Measurements from ENCODE around the gene HEATR5B.

Gene HEATR5B

DNA sequence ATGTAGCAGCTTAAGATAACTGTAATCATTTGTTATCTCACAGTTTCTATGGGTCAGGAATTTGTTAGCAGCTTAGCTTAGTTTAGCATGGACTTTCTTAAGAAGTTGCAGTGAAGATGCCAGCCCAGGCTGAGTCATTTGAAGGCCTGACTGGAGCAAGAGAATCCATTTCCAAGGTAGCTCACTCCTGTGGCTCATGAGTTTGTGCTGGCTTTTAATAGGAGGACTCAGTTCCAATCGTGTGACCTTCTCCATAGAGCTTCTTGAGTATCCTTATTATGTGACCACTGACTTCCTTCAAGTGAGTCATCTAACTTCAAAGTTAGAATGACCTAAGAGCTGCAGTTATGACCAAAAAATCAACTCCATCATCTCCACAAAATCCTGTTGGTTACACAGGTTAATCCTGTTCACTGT, 1.6 kb upstream of the HEATR5B start:
- Histone ChIP-seq H4K12ac (ENCODE audit: low read depth, low read length) (no peak overlapping the region), H2AK5ac (ENCODE audit: low read length) (no peak overlapping the region), H3K4me1 (ENCODE audit: control insufficient read depth in 1 of 2, insufficient read depth in 2 of 2, low read length in 2 of 2) (peaks cover 0 to 2% of the 10 kb centered on the region in 2 experiments), H4K8ac (ENCODE audit: low read depth, low read length) (no peak overlapping the region), H3K4ac (ENCODE audit: low read depth, low read length) (no peak overlapping the region), H2AFZ (ENCODE audit: insufficient read depth, low read length, poor library complexity) (no peak overlapping the region), H2BK5ac (ENCODE audit: low read depth, low read length, poor library complexity) (no peak overlapping the region), H3K9me3 (ENCODE audit: insufficient read depth, low read depth, low read length) (no peaks in the 10 kb centered on the region), H3K27ac (ENCODE audit: low read depth, low read length) (no peak overlapping the region), H3K23ac (ENCODE audit: low read length) (no peak overlapping the region), H3K9ac (ENCODE audit: low read length) (no peak overlapping the region), H3K27me3 (ENCODE audit: insufficient read depth, low read length) (no peaks in the 10 kb centered on the region), H2BK120ac (ENCODE audit: insufficient read depth, low read length, poor library complexity) (no peak overlapping the region), H2BK12ac (ENCODE audit: low read length) (no peak overlapping the region), H4K91ac (ENCODE audit: low read depth, low read length) (no peak overlapping the region), H3K36me3 (ENCODE audit: control insufficient read depth in 1 of 2, insufficient read depth in 2 of 2, low read length in 2 of 2) (peaks cover 3% of the 10 kb centered on the region in 2 experiments), H3K4me3 (ENCODE audit: low read depth, low read length) (no peak overlapping the region), H3K4me2 (ENCODE audit: low read length) (no peak overlapping the region), H3K79me1 (ENCODE audit: low read length) (peaks cover 5% of the 10 kb centered on the region), H3K14ac (ENCODE audit: low read length) (no peak overlapping the region), H3K79me2 (ENCODE audit: control insufficient read depth, insufficient read depth, low read length, poor library complexity) (peaks cover 5% of the 10 kb centered on the region), H3K18ac (ENCODE audit: low read length) (no peak overlapping the region)
- no CpG with 5 or more reads among the region's 1 CpG for WGBS (ENCODE audit: extremely low coverage, insufficient coverage, insufficient read length)
- DNase-seq: peak; percentile 23 to 62

GRCh38 chr2:37084797-37085196, 625 bp upstream of the HEATR5B start:
- H4K12ac ChIP-seq (ENCODE audit: low read depth, low read length): peak overlapping the region; percentile 86
- H3K4me3 ChIP-seq (ENCODE audit: low read depth, low read length): peak overlapping the region; percentile 91
- no peak overlapping the region for H3K14ac ChIP-seq (ENCODE audit: low read length)
- H2AFZ ChIP-seq (ENCODE audit: insufficient read depth, low read length, poor library complexity): peak overlapping the region; percentile 99
- H3K23ac ChIP-seq (ENCODE audit: low read length): no peak overlapping the region
- H4K91ac ChIP-seq (ENCODE audit: low read depth, low read length): no peak overlapping the region
- H3K27me3 ChIP-seq (ENCODE audit: insufficient read depth, low read length): no peaks in the 10 kb centered on the region
- H3K4me2 ChIP-seq (ENCODE audit: low read length): peak overlapping the region; percentile 64
- peak overlapping the region; percentile 4 for H3K9ac ChIP-seq (ENCODE audit: low read length)
- peaks cover 5% of the 10 kb centered on the region for H3K79me1 ChIP-seq (ENCODE audit: low read length)
- no peak overlapping the region for H3K18ac ChIP-seq (ENCODE audit: low read length)
- peaks cover 0 to 2% of the 10 kb centered on the region in 2 experiments for H3K4me1 ChIP-seq (ENCODE audit: control insufficient read depth in 1 of 2, insufficient read depth in 2 of 2, low read length in 2 of 2)
- no peak for DNase-seq
- H3K9me3 ChIP-seq (ENCODE audit: insufficient read depth, low read depth, low read length): no peaks in the 10 kb centered on the region
- H3K36me3 ChIP-seq (ENCODE audit: control insufficient read depth in 1 of 2, insufficient read depth in 2 of 2, low read length in 2 of 2): peaks cover under 1 to 3% of the 10 kb centered on the region in 2 experiments
- peaks cover 5% of the 10 kb centered on the region for H3K79me2 ChIP-seq (ENCODE audit: control insufficient read depth, insufficient read depth, low read length, poor library complexity)
- no peak overlapping the region for H4K8ac ChIP-seq (ENCODE audit: low read depth, low read length)
- WGBS (ENCODE audit: extremely low coverage, insufficient coverage, insufficient read length): no CpG with 5 or more reads among the region's 10 CpGs
- no peak overlapping the region for H2BK5ac ChIP-seq (ENCODE audit: low read depth, low read length, poor library complexity)
- H2AK5ac ChIP-seq (ENCODE audit: low read length): no peak overlapping the region
- H2BK120ac ChIP-seq (ENCODE audit: insufficient read depth, low read length, poor library complexity): no peak overlapping the region
- no peak overlapping the region for H3K4ac ChIP-seq (ENCODE audit: low read depth, low read length)
- no peak overlapping the region for H3K27ac ChIP-seq (ENCODE audit: low read depth, low read length)
- H2BK12ac ChIP-seq (ENCODE audit: low read length): no peak overlapping the region

GRCh38 chr2:37080689-37081088, 3.5 kb downstream of the HEATR5B start:
- Histone ChIP-seq H3K4me2 (ENCODE audit: low read length) (no peak overlapping the region), H3K36me3 (ENCODE audit: control insufficient read depth in 1 of 2, insufficient read depth in 2 of 2, low read length in 2 of 2) (peaks cover 3 to 4% of the 10 kb centered on the region in 2 experiments), H3K4ac (ENCODE audit: low read depth, low read length) (no peak overlapping the region), H3K79me2 (ENCODE audit: control insufficient read depth, insufficient read depth, low read length, poor library complexity) (peaks cover 5% of the 10 kb centered on the region), H3K18ac (ENCODE audit: low read length) (no peak overlapping the region), H4K91ac (ENCODE audit: low read depth, low read length) (no peak overlapping the region), H3K14ac (ENCODE audit: low read length) (no peak overlapping the region), H2BK5ac (ENCODE audit: low read depth, low read length, poor library complexity) (no peak overlapping the region), H3K4me1 (ENCODE audit: control insufficient read depth in 1 of 2, insufficient read depth in 2 of 2, low read length in 2 of 2) (peaks cover 0 to 2% of the 10 kb centered on the region in 2 experiments), H2BK12ac (ENCODE audit: low read length) (no peak overlapping the region), H3K9me3 (ENCODE audit: insufficient read depth, low read depth, low read length) (no peaks in the 10 kb centered on the region), H4K12ac (ENCODE audit: low read depth, low read length) (no peak overlapping the region), H3K9ac (ENCODE audit: low read length) (no peak overlapping the region), H3K23ac (ENCODE audit: low read length) (no peak overlapping the region), H2AK5ac (ENCODE audit: low read length) (no peak overlapping the region), H3K27ac (ENCODE audit: low read depth, low read length) (no peak overlapping the region), H2AFZ (ENCODE audit: insufficient read depth, low read length, poor library complexity) (no peak overlapping the region), H3K27me3 (ENCODE audit: insufficient read depth, low read length) (no peaks in the 10 kb centered on the region), H2BK120ac (ENCODE audit: insufficient read depth, low read length, poor library complexity) (no peak overlapping the region), H3K4me3 (ENCODE audit: low read depth, low read length) (no peak overlapping the region), H3K79me1 (ENCODE audit: low read length) (peaks cover 5% of the 10 kb centered on the region), H4K8ac (ENCODE audit: low read depth, low read length) (no peak overlapping the region)
- no CpG with 5 or more reads among the region's 3 CpGs for WGBS (ENCODE audit: extremely low coverage, insufficient coverage, insufficient read length)
- DNase-seq: no peak

DNA sequence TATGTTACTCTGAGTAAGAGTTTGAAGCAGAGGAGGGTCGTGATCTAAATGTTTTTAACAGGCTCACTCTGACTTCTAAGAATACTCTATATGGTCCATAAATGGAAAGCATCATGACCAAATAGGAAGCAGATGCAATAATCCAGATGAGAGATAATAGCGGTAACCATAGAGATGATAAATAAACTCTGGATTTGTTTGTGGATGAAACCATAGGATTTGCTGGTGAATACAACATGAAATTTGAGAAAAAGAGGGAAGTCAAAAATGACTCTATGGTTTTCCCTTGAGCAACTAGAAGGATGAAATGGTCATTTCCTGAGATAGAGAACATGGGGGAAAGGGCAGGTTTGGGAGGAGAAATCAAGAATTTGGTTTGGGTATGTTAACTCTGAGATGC, 3.9 kb downstream of the HEATR5B start:
- peaks cover 0 to 2% of the 10 kb centered on the region in 2 experiments for H3K4me1 ChIP-seq (ENCODE audit: control insufficient read depth in 1 of 2, insufficient read depth in 2 of 2, low read length in 2 of 2)
- peaks cover 3 to 4% of the 10 kb centered on the region in 2 experiments for H3K36me3 ChIP-seq (ENCODE audit: control insufficient read depth in 1 of 2, insufficient read depth in 2 of 2, low read length in 2 of 2)
- no peaks in the 10 kb centered on the region for H3K9me3 ChIP-seq (ENCODE audit: insufficient read depth, low read depth, low read length)
- H3K4ac ChIP-seq (ENCODE audit: low read depth, low read length): no peak overlapping the region
- H3K23ac ChIP-seq (ENCODE audit: low read length): no peak overlapping the region
- no peak overlapping the region for H3K14ac ChIP-seq (ENCODE audit: low read length)
- peaks cover 5% of the 10 kb centered on the region for H3K79me2 ChIP-seq (ENCODE audit: control insufficient read depth, insufficient read depth, low read length, poor library complexity)
- no peak overlapping the region for H2BK12ac ChIP-seq (ENCODE audit: low read length)
- no peak overlapping the region for H2AK5ac ChIP-seq (ENCODE audit: low read length)
- no peak overlapping the region for H2BK120ac ChIP-seq (ENCODE audit: insufficient read depth, low read length, poor library complexity)
- WGBS (ENCODE audit: extremely low coverage, insufficient coverage, insufficient read length): no CpG with 5 or more reads among the region's 2 CpGs
- no peak overlapping the region for H3K4me2 ChIP-seq (ENCODE audit: low read length)
- no peak overlapping the region for H4K91ac ChIP-seq (ENCODE audit: low read depth, low read length)
- no peak overlapping the region for H4K8ac ChIP-seq (ENCODE audit: low read depth, low read length)
- no peak overlapping the region for H4K12ac ChIP-seq (ENCODE audit: low read depth, low read length)
- H3K4me3 ChIP-seq (ENCODE audit: low read depth, low read length): no peak overlapping the region
- no peak overlapping the region for H2AFZ ChIP-seq (ENCODE audit: insufficient read depth, low read length, poor library complexity)
- peaks cover 5% of the 10 kb centered on the region for H3K79me1 ChIP-seq (ENCODE audit: low read length)
- DNase-seq: no peak
- no peak overlapping the region for H3K9ac ChIP-seq (ENCODE audit: low read length)
- H3K27ac ChIP-seq (ENCODE audit: low read depth, low read length): no peak overlapping the region
- no peak overlapping the region for H2BK5ac ChIP-seq (ENCODE audit: low read depth, low read length, poor library complexity)
- no peak overlapping the region for H3K18ac ChIP-seq (ENCODE audit: low read length)
- H3K27me3 ChIP-seq (ENCODE audit: insufficient read depth, low read length): no peaks in the 10 kb centered on the region
